ENCODE measurements around the gene SLC37A3.

The SLC37A3 gene

DNA sequence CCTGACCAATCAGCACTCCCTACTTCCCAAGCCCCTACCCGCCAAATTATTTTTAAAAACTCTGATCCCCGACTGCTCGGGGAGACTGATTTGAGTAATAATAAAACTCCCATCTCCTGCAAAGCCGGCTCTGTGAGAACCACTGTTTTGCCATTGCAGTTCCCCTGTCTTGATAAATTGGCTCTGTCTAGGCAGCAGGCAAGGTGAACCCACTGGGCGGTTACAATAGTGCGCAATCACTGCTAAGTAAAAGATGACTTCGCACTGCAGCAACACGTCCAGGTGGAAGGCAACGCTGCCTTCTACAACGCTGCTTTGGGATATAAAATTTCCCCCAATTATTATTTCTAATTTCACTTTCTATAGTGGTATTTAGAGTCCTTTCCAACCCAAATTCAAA lies 8.9 kb downstream of the SLC37A3 start:
- ATAC-seq (replicated peaks) (no peak), DNase-seq (no peak)
- peaks cover 0 to 8% of the 10 kb centered on the region in 2 donors for H3K36me3 Mint-ChIP-seq
- H3K9me3 Mint-ChIP-seq, result no peaks in the 10 kb centered on the region
- H3K27ac Mint-ChIP-seq, result no peak overlapping the region
- no peaks in the 10 kb centered on the region for H3K27me3 Mint-ChIP-seq
- no peak overlapping the region for H3K4me3 Mint-ChIP-seq
- H3K4me1 Mint-ChIP-seq, result peaks cover 8 to 12% of the 10 kb centered on the region in 2 donors

DNA sequence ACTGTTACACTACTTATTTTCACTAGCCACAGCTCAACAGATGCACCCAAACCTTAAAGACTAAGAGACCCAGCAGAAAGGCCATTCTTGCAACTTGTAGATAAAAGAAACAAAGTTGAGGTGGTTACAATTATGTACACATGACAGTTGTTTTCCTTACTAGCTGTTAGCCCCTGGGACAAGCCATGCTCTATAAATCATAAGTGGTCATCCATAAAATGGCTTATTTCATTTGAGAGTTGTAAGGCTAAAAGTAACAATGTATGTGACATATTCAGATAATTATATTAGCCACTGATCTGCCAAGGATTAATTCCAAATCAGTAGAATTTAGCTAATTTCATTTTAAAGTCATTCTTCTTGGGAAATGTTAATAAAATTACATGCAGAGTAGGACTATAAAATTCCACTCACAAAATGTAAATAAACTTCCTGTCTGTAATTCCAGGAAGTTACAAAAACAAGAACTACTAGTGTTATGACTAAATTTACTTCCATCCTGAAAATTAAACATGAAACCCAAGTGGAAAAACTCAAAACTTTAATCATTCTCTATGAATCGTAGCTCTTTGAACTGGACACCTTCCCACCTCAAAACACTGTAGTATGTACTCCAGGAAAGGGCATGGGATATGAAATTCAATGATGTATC lies 13.3 kb downstream of the SLC37A3 start:
- Mint-ChIP-seq H3K36me3 (peaks cover 7 to 28% of the 10 kb centered on the region in 2 donors), H3K9me3 (no peaks in the 10 kb centered on the region), H3K27ac (peak overlapping the region; percentile 20), H3K4me1 (peaks cover 8 to 23% of the 10 kb centered on the region in 2 donors), H3K4me3 (no peak overlapping the region), H3K27me3 (no peaks in the 10 kb centered on the region)
- DNase-seq (no peak), ATAC-seq (replicated peaks) (no peak)

DNA sequence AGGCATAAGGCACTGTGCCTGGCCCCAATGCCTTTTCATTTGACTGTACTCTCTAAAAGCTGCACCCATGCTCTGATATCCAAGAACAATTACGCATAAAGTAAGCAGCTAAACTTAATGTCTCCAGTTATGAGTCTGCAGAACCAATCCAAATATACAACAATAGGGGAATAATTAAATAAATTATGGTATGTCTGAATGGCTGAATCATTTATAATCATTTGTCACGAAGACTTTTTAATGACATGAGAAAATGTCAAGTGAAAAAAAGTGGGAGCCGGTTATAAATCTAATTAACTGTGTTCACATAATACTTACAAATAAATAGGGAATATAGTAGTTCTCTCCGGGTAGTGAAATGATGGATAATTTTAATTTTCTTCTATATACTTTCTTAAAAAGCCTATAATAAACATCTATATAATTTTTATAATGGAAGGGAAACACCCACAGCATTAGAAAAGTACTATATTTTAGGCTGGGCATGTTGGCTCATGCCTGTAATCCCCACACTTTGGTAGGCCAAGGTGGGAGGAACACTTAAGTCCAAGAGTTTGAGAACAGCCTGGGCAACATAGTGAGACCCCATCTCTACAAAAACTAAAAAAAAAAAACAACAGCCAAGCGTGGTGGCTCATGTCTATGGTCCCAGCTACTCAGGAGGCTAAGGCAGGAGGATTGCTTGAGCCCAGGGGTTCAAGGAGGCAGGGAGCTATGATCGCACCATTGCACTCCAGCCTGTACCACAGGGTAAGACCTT lies 14.2 kb downstream of the SLC37A3 start:
- Mint-ChIP-seq H3K9me3 (no peaks in the 10 kb centered on the region), H3K4me1 (peaks cover 2 to 23% of the 10 kb centered on the region in 2 donors), H3K27me3 (no peaks in the 10 kb centered on the region), H3K36me3 (peaks cover 15 to 37% of the 10 kb centered on the region in 2 donors), H3K27ac (peak overlapping the region; percentile 25), H3K4me3 (no peak overlapping the region)
- no peak for ATAC-seq (replicated peaks)
- DNase-seq, result no peak

DNA sequence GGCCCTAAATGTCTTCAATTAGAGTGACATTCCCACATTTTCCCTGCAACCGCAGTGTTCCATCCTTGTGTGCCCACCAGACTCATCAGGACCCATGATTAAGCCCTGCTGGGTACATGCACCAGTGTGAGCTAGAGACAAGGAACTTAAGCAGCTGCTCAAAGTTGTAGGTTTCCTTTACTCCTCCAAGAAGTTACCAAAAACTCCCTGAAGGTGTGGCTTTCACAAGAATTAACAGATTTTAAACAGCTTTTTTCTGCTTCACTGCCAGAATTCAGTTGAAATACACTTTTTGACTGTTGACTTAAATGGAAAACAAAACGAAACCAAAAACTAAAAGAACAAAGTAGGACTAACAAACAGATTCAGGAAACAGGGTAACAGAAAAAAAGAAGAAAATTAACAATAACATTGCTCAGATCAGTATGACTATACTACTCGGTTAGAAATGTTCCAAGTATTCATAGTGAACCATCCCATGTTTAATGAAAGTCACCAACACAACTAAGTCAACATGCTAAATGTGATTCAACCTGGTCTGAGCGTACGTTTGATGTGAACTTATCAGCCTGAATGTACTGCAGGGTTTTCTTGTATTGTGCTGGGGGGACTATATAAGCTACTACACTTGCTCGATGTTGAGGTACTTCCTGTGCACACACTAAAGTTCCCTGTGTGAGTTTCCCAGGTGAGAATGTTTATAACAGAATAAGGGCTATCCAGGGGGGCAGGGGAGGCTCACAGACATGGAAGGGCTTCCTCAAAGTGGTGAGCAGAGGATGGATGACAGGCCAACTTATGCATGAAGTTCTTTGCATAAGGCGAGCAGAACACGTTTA lies 22.2 kb downstream of the SLC37A3 start:
- Mint-ChIP-seq H3K27me3 (no peaks in the 10 kb centered on the region), H3K4me3 (peak overlapping the region; percentile 11 to 39), H3K27ac (peak overlapping the region; percentile 97), H3K36me3 (peaks cover 43 to 58% of the 10 kb centered on the region in 2 donors), H3K4me1 (peaks cover 12 to 33% of the 10 kb centered on the region in 2 donors), H3K9me3 (no peaks in the 10 kb centered on the region)
- ATAC-seq (replicated peaks), result peak; percentile 89
- DNase-seq, result peak; percentile 29

DNA sequence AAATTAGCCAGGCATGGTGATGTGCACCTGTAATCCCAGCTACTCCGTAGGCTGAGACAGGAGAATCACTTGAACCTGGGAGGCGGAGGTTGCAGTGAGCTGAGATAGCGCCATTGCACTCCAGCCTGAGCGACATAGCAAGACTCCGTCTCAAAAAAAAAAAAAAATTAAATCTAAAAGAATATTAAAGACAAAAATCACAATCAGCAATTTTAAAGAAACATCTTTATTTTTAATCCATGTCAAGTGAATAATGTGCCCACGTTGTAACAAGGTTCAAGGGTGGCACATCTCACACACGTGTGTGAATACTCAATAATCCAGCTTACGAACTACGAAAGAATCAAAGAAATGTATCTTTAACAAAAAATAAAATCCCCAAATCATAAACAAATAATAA lies 23.0 kb downstream of the SLC37A3 start:
- Mint-ChIP-seq H3K4me3 (peak overlapping the region in 1 of 2 donors; percentile 11), H3K27me3 (no peaks in the 10 kb centered on the region), H3K27ac (peak overlapping the region; percentile 97), H3K4me1 (peaks cover 12 to 33% of the 10 kb centered on the region in 2 donors), H3K9me3 (no peaks in the 10 kb centered on the region), H3K36me3 (peaks cover 44 to 60% of the 10 kb centered on the region in 2 donors)
- ATAC-seq (replicated peaks) (no peak), DNase-seq (no peak)

DNA sequence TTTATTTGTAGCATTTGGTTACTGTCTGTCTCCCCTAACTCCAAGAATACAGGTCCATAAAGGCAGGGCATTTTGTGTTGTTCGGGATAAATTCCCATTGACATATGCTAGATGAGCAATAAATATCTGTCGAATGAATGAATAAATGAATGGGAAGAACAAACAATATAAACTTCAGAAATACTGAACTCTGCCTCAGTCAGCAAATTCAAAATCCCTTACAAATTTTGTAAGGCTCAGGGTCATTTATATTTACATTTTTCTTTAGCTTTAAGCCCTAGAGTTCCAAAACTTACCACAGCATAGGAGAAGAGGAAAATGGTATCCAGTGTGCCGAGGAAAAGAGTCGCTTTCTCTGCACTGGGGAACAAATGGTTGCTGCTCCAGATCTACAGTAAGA lies 29.0 kb downstream of the SLC37A3 start:
- H3K9me3 Mint-ChIP-seq, result no peaks in the 10 kb centered on the region
- no peak overlapping the region for H3K27ac Mint-ChIP-seq
- ATAC-seq (replicated peaks) (no peak), DNase-seq (no peak)
- no peaks in the 10 kb centered on the region for H3K27me3 Mint-ChIP-seq
- peaks cover 42 to 59% of the 10 kb centered on the region in 2 donors for H3K36me3 Mint-ChIP-seq
- peaks cover 2 to 11% of the 10 kb centered on the region in 2 donors for H3K4me1 Mint-ChIP-seq
- no peak overlapping the region for H3K4me3 Mint-ChIP-seq

DNA sequence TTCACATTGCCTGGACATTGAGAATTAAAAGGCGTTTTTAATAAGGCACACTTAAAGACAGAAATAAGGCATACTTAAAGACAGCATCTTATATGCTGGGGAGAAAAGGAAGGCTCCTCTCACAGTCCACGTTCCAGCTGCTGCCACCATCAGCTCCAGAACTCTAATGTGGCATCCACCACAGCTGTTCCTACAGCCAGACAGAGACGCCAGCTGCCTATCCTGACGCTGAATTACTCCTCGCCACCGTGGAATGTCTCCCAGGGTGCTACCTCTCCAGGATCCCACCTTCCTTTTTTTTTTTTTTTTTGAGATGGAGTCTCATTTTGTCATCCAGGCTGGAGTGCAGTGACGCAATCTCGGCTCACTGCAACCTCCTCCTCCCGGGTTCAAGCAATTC lies 30.8 kb downstream of the SLC37A3 start:
- Mint-ChIP-seq H3K27ac (no peak overlapping the region), H3K4me3 (no peak overlapping the region)

DNA sequence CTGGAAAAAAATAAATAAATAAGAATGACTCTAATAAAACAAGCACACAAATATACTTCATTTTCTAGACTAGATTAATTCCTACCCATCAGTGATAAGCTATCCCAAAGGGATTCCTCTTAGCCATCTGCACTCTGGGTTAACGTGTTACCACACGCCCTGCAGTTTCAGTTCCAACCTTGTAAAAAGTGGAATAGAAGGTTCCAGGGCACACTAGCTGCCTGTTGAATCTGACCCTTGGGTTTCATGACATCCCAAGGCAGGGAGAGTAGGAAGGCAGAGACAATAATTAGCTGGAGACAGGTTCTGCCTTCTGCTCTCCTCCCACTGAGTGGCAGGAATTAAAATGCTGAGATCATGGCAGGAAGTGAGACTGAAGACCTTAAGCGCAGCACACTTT lies 33.5 kb downstream of the SLC37A3 start:
- Mint-ChIP-seq H3K4me3 (no peak overlapping the region), H3K27me3 (no peaks in the 10 kb centered on the region), H3K27ac (peak overlapping the region; percentile 37), H3K4me1 (peaks cover 7 to 26% of the 10 kb centered on the region in 2 donors), H3K9me3 (peaks cover 0 to 4% of the 10 kb centered on the region in 2 donors), H3K36me3 (peaks cover 47 to 54% of the 10 kb centered on the region in 2 donors)
- ATAC-seq (replicated peaks) (no peak), DNase-seq (no peak)

More for the DNA sequence above, 30.8 kb downstream of the SLC37A3 start:
- peaks cover 47 to 58% of the 10 kb centered on the region in 2 donors for H3K36me3 Mint-ChIP-seq
- no peaks in the 10 kb centered on the region for H3K9me3 Mint-ChIP-seq
- ATAC-seq (replicated peaks) (no peak), DNase-seq (no peak)
- no peaks in the 10 kb centered on the region for H3K27me3 Mint-ChIP-seq
- H3K4me1 Mint-ChIP-seq, result peaks cover 2 to 13% of the 10 kb centered on the region in 2 donors

DNA sequence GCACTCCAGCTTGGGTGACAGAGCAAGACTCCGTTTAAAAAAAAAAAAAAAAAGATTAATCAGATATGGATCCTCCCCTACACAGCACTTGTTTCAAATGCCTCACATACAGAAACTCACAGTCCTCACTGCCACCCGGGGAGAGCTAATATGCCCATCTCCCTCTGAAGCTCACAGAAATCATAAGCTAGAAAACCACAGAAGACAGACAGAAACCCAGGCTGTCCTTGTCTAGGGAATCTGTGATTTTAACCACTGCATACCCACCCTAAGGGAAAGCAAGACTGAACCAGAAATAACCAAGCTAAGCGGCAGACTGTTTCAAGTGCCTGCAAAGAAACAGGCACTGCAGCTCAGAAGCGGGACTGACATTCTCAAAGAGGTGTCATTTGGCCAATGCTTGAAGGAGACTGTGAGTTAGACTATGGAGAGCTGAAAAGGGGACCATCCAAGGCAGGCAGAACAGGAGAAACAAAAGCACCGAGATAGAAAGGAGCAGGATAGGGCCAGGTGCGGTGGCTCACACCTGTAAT lies 37.6 kb downstream of the SLC37A3 start:
- Mint-ChIP-seq H3K9me3 (peaks cover 0 to 4% of the 10 kb centered on the region in 2 donors), H3K4me3 (no peak overlapping the region), H3K27ac (peak overlapping the region; percentile 16), H3K36me3 (peaks cover 50 to 64% of the 10 kb centered on the region in 2 donors), H3K27me3 (no peaks in the 10 kb centered on the region), H3K4me1 (peaks cover 20 to 46% of the 10 kb centered on the region in 2 donors)
- ATAC-seq (replicated peaks) (peak; percentile 12 to 42), DNase-seq (no peak)

DNA sequence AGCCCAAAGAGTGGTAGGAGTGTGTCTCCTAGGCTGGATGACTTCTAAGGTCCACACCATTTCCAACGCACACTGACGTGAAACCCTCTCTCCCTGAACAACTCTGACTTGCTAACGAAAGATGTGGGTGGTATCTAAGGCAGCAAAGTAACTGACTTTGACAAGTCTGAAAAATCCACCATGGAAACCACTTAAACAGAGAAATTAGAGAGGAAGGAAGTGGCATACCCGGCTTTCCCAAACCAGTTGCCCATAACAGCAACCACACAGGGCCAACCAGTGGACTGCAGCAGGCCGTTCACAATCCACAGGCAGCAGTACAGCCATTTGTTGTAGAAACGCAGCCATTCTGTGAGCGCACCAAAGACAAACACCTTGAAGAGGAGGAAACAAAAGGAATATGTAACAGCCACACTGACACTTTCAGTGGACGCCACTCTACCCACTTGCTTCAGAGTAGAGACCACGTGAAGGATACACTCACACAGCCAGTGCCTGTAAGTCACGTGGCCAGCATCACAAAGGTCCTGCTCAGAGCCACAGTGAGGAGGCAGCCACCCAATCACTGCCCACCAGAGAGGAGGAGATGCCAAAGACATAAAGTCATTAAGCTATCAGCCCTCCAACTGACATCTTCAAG lies 39.8 kb downstream of the SLC37A3 start:
- Mint-ChIP-seq H3K36me3 (peaks cover 53 to 65% of the 10 kb centered on the region in 2 donors), H3K4me1 (peaks cover 21 to 33% of the 10 kb centered on the region in 2 donors), H3K27ac (peak overlapping the region; percentile 78), H3K27me3 (no peaks in the 10 kb centered on the region), H3K4me3 (peak overlapping the region; percentile 83 to 86), H3K9me3 (peaks cover 0 to 4% of the 10 kb centered on the region in 2 donors)
- no peak for DNase-seq
- peak; percentile 52 to 55 for ATAC-seq (replicated peaks)

DNA sequence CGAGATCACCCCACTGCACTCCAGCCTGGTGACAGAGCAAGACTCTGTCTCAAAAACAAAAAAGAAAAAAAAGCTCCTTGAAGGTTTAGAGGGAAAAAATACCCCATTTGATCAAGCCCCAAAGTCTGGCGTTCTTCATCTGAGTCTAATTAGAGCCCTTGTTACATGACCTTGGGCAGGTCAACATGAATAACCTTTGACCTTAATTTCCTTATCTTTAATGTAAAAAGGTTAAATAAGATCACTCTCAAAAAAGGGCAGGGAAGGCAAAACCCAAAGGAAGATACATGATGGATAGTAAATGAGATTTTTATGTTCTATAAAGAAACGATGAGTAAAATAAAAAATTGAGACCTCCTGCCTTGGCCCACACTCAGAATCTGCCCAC lies 40.3 kb downstream of the SLC37A3 start:
- no peak overlapping the region for H3K27ac Mint-ChIP-seq
- peaks cover 58 to 69% of the 10 kb centered on the region in 2 donors for H3K36me3 Mint-ChIP-seq
- H3K9me3 Mint-ChIP-seq, result peaks cover 0 to 4% of the 10 kb centered on the region in 2 donors
- ATAC-seq (replicated peaks), result no peak
- H3K4me3 Mint-ChIP-seq, result no peak overlapping the region
- peaks cover 21 to 33% of the 10 kb centered on the region in 2 donors for H3K4me1 Mint-ChIP-seq
- DNase-seq, result no peak
- H3K27me3 Mint-ChIP-seq, result no peaks in the 10 kb centered on the region

DNA sequence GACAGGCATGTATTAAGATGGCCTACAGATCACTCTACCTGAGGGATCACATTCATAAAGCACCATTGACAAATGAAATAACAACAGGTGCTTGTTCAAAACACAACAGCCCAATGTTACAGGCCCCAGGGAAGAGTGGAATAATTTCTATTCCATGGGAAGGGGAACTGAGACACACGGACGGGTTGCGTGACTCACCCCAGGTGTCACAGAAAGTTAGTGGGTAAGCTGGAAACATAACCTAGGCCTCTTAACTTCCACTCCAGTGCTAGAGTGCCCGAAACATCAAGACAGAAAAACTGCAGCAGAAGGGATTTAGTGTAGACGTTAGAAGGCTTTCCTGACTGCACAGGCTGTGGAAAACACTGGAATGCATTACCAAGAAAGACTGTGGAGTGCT lies 48.3 kb downstream of the SLC37A3 start:
- peaks cover 56 to 68% of the 10 kb centered on the region in 2 donors for H3K36me3 Mint-ChIP-seq
- DNase-seq, result no peak
- peak overlapping the region; percentile 27 for H3K27ac Mint-ChIP-seq
- H3K4me3 Mint-ChIP-seq, result no peak overlapping the region
- no peaks in the 10 kb centered on the region for H3K27me3 Mint-ChIP-seq
- ATAC-seq (replicated peaks), result peak in 1 of 2 donors; percentile 27
- H3K4me1 Mint-ChIP-seq, result peaks cover 9 to 14% of the 10 kb centered on the region in 2 donors
- H3K9me3 Mint-ChIP-seq, result no peaks in the 10 kb centered on the region

DNA sequence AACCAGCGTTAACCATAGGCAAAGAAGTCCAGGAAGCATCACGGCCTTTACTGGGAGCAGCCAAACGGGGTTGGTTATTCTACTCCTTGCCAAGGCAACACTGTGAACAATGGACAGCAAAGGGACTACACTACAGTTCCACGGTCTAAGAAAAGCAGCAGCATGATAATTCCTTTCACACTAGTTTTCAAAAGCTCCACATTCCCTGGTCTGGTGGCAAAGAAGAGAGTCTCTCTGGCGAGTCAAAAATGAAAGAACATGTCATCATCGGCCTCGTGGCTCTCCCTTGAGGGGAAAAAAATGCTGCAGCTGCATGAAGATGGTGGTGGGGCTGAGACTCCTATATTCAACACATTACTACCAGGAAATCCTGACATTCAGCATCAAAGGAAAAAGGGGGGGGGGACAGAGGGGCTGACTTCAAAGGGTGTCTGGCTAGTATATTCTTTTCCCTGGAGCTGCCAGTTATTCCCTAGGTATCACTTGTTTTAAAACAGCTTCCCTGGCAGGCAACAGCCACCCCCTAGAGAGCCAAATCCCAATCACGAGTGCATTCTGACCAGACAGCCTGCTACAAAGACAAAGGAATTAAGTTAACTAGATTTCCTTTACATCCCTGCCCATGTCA lies 49.1 kb downstream of the SLC37A3 start:
- H3K27ac Mint-ChIP-seq, result peak overlapping the region; percentile 27

More for the DNA sequence above, 49.1 kb downstream of the SLC37A3 start:
- ATAC-seq (replicated peaks) (no peak), DNase-seq (no peak)
- Mint-ChIP-seq H3K27me3 (no peaks in the 10 kb centered on the region), H3K9me3 (no peaks in the 10 kb centered on the region), H3K36me3 (peaks cover 52 to 62% of the 10 kb centered on the region in 2 donors), H3K4me1 (peaks cover 9 to 14% of the 10 kb centered on the region in 2 donors), H3K4me3 (no peak overlapping the region)

All from stimulated activated naive B cell treated with anti-CD40 and anti-IgM and Interleukin-4, amounts not matched to agents 10 μg/mL and 1 μg/mL and 100 μg/mL, for 72 hours (primary cell).